Activated T-helper 1 cell treated with anti-CD3 and anti-CD28 coated beads, Interleukin-12 subunit alpha, Interleukin-12 subunit beta, Interleukin-2, Interleukin-4 antibody, amounts not matched to agents 30 ng/mL and 10 ng/mL and 1 ng/mL, durations not matched to agents 14 hours and 24 hours and 36 hours (primary cell): ENCODE measurements around the gene DYSF. TPM values are rescaled to one million over a fixed set of nuclear protein-coding genes. Genes with fewer than 3 reads are reported as not detected.
"Not testable (repeated sequence)": the region's sequence is repeated elsewhere in the genome, so short reads cannot be mapped to it uniquely, and the experiment has no call there.

ENCODE experiments used
- DNase-seq: peaks from one replicate; pipeline ENCODE4 v3.0.0; 2021; ENCODE audit warnings: low spot score
- H3K27ac Mint-ChIP-seq: one replicate; pipeline ENCODE4 v1.8.0; 2021; ENCODE audit warnings: mild to moderate bottlenecking, mixed read lengths
- H3K27me3 Mint-ChIP-seq: one replicate; pipeline ENCODE4 v1.8.0; 2022; ENCODE audit warnings: mild to moderate bottlenecking, moderate library complexity, mixed read lengths; ENCODE audit not compliant: insufficient read depth
- H3K36me3 Mint-ChIP-seq: one replicate; pipeline ENCODE4 v1.8.0; 2021; ENCODE audit warnings: low read depth, mixed read lengths
- H3K4me1 Mint-ChIP-seq: one replicate; pipeline ENCODE4 v1.8.0; 2021; ENCODE audit warnings: low read depth, mixed read lengths
- H3K4me3 Mint-ChIP-seq: one replicate; pipeline ENCODE4 v1.8.0; 2021; ENCODE audit warnings: mild to moderate bottlenecking, moderate library complexity, mixed read lengths
- H3K9me3 Mint-ChIP-seq: one replicate; pipeline ENCODE4 v1.8.0; 2021; ENCODE audit warnings: mixed read lengths
- intact Hi-C: fragments of 100-400 bp; cut with micrococcal nuclease; formaldehyde crosslinking; loops from one replicate; pipeline ENCODE4 v1.15.1; 2024
- total RNA-seq: library from RNA; stranded (reverse); gene quantifications from 2 replicates; pipeline ENCODE4 v1.2.3, GENCODE V29; 2022

The DYSF gene
- total RNA-seq, 1 donor from 2014 or later, result not detected

DNA sequence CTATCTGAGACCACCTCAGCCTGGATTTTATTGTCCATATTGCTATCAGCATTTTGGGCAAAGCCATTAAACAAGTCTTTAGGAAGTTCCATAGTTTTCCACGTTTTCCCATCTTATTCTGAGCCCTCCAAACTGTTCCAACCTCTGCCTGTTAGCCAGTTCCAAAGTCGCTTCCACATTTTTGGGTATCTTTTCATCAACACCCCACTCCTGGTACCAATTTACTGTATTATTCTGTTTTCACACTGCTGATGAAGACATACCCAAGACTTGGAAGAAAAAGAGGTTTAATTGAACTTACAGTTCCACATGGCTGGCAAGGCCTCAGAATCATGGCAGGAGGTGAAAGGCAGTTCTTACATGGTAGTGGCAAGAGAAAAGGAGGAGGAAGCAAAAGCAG is 204.9 kb downstream of the DYSF start:
- DNase-seq, H3K27me3 Mint-ChIP-seq, H3K27ac Mint-ChIP-seq, H3K4me1 Mint-ChIP-seq, H3K36me3 Mint-ChIP-seq, H3K4me3 Mint-ChIP-seq, intact Hi-C loops: not testable (repeated sequence)
- peaks cover 17% of the 10 kb centered on the region for H3K9me3 Mint-ChIP-seq

DNA sequence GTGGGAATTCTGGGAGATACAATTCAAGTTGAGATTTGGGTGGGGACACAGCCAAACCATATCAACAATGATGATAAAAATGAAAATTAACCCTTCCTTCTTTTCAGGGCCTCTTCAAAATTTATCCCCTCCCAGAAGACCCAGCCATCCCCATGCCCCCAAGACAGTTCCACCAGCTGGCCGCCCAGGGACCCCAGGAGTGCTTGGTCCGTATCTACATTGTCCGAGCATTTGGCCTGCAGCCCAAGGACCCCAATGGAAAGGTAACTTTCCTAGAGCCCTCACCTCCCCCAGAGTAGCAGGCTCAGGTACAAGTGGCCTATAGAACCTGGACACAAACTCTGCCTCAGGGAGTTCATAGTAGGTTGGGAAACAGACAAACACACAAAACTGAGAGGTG is 205.4 kb downstream of the DYSF start:
- no peaks in the 10 kb centered on the region for H3K27me3 Mint-ChIP-seq
- no peaks in the 10 kb centered on the region for H3K4me1 Mint-ChIP-seq
- H3K9me3 Mint-ChIP-seq, result peaks cover 17% of the 10 kb centered on the region

DNA sequence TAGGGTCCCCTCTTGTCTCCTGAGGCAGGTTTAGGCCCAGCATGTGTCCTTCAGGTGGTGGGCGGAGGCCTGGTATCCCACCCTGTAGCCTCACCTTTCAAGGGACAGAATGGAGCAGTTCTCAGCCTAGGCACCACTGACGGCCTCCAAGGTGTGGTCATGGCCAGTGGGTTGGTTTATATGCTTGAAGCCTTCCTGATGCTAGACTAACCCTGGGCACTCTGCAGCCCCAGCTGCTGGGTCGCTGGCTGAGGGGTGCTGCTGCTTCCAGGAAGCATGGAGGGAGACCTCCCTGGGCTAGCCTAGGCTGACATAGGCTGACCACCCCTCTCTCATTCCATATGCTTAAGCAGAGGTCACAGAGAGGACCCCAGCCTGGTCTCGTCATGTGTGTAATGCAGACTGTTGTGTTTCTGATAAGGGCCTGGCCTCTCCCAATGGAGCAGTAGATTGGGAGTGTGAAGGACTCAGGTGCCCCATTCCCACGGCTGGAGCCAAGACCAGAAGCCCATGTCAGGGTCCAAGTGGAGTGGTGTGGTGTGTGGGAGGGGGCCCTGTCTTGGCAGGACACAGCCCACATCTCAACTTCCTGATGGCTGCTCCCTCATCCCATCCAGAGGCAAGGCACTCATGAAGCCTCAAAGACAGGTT is 206.6 kb downstream of the DYSF start:
- DNase-seq, result no peak
- Mint-ChIP-seq H3K36me3 (peaks cover 2% of the 10 kb centered on the region), H3K4me1 (no peaks in the 10 kb centered on the region), H3K9me3 (peaks cover 17% of the 10 kb centered on the region), H3K27me3 (no peaks in the 10 kb centered on the region), H3K4me3 (no peak overlapping the region), H3K27ac (no peak overlapping the region)
- intact Hi-C loops, result no loop called here

More for the DNA sequence above, 205.4 kb downstream of the DYSF start:
- Mint-ChIP-seq H3K4me3 (no peak overlapping the region), H3K36me3 (peaks cover 2% of the 10 kb centered on the region), H3K27ac (no peak overlapping the region)
- intact Hi-C loops, result no loop called here
- DNase-seq, result no peak

DNA sequence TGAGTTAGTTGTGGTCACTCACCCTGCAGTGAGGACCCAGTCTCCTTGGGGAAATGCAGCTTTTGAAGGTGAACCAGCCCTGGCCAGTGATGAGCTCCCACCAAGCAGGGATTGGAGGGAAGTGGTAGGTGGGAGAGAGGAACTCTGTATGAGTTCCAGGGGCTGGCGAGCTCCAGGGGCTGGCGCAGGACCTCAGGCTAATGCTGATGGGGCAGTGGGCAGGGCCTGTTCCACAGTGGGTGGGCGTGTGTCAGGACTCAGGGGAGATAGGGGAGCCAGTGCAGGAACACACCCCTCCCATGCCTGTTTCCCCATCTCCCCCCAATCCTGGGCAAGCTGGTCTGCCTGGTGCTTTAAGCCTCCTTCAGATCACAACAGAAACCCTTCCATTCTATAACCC is 208.4 kb downstream of the DYSF start:
- no peak for DNase-seq
- Mint-ChIP-seq H3K4me1 (no peaks in the 10 kb centered on the region), H3K36me3 (peaks cover 2% of the 10 kb centered on the region), H3K27ac (no peak overlapping the region), H3K27me3 (peaks cover under 1% of the 10 kb centered on the region), H3K9me3 (peaks cover 14% of the 10 kb centered on the region), H3K4me3 (no peak overlapping the region)
- intact Hi-C loops, result no loop called here

DNA sequence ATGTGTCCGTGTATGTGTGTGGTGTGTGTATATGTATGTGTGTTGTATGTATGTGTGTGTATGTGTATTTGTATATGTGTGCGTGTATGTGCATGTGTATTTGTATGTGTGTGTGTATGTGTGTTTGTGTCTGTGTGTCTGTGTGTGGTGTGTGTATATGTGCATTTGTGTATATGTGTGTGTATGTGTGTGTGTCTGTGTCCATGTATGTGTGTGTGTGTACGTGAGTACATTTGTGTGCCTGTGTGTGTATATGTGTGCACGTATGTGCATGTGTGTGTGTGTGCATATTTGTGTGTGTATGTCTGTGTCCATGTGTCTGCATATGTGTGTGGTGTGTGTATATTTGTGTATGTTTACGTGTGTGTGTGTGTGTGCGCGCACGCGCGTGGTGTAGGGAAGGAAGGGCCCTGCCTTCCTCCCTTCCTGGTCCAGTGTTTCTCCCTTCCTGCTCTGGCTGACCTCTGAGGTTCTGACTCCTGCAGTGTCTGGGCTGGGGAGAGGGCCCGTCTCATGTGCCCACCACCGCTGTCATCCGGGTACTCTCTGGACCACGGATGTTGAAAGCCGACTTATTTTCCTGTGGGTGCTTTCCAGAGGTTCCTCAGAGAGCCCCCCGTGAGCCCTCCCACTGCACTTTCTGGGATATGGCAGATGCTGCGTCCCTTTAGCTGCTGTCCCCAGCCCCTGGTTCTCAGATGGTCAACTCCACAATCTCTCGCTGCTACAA is 209.5 kb downstream of the DYSF start:
- H3K9me3 Mint-ChIP-seq, result peaks cover 14% of the 10 kb centered on the region
- no peak overlapping the region for H3K4me3 Mint-ChIP-seq
- DNase-seq, result no peak
- H3K27ac Mint-ChIP-seq, result no peak overlapping the region
- peaks cover 2% of the 10 kb centered on the region for H3K36me3 Mint-ChIP-seq
- H3K4me1 Mint-ChIP-seq, result peaks cover 3% of the 10 kb centered on the region
- peaks cover 2% of the 10 kb centered on the region for H3K27me3 Mint-ChIP-seq
- intact Hi-C loops, result no loop called here

DNA sequence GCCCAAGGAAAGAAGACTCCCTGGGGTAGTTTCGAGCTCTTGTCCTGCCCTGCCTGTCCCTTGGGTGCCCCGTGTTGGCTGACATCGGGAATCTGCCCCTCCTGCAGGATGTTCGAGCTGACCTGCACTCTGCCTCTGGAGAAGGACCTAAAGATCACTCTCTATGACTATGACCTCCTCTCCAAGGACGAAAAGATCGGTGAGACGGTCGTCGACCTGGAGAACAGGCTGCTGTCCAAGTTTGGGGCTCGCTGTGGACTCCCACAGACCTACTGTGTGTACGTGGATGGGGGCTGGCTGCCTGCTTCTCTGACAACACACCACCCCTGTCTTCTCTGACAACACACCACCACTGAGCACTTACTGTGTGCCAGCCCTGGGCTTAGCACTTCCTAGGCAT is 210.8 kb downstream of the DYSF start:
- Mint-ChIP-seq H3K4me3 (no peak overlapping the region), H3K4me1 (peaks cover 4% of the 10 kb centered on the region), H3K36me3 (no peaks in the 10 kb centered on the region)

DNA sequence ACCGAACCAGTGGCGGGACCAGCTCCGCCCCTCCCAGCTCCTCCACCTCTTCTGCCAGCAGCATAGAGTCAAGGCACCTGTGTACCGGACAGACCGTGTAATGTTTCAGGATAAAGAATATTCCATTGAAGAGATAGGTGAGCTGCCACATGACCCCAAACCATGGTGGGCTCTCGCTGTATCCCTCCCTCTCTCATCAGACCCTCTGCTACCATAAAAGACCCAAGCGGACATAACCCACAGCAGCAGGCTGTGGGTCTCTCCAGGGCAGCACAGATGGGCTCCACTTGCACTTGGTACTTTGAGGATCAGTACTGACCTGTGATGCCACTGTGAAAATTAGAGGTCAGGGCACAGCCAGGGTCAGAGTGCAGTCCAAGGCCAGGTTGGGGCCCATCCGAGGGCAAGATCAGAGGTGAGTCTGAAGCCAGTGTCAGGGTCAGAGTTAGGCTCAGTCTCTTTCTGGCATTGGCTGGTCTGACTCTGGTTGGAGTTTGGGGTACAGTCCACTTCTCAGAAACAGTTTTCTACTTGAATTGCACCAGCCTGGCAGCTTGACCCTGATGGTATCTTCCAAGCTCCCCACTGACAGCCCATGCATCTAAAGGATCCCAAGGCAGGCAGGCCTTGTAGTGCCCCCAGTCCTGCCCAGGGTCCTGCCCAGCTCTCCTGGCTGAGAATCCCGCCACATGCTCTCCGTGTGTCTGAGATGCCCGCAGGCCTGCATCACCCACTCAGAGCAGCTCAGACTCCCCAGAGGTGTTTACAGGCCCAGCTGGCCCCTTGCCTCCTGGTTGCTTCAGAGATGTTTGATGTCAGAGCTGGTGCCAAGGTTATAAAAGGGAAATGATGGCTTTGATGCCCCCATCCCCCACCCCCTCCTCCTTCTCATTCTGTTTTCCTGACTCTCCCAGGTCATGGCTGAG is 212.1 kb downstream of the DYSF start:
- Mint-ChIP-seq H3K27me3 (peaks cover 2% of the 10 kb centered on the region), H3K4me1 (peaks cover 4% of the 10 kb centered on the region), H3K9me3 (no peaks in the 10 kb centered on the region), H3K4me3 (no peak overlapping the region), H3K27ac (no peak overlapping the region), H3K36me3 (no peaks in the 10 kb centered on the region)
- intact Hi-C loops, result no loop called here
- no peak for DNase-seq

More for the DNA sequence above, 210.8 kb downstream of the DYSF start:
- H3K27me3 Mint-ChIP-seq, result peaks cover 2% of the 10 kb centered on the region
- no peak for DNase-seq
- no peak overlapping the region for H3K27ac Mint-ChIP-seq
- H3K9me3 Mint-ChIP-seq, result peaks cover 2% of the 10 kb centered on the region
- intact Hi-C loops, result no loop called here

DNA sequence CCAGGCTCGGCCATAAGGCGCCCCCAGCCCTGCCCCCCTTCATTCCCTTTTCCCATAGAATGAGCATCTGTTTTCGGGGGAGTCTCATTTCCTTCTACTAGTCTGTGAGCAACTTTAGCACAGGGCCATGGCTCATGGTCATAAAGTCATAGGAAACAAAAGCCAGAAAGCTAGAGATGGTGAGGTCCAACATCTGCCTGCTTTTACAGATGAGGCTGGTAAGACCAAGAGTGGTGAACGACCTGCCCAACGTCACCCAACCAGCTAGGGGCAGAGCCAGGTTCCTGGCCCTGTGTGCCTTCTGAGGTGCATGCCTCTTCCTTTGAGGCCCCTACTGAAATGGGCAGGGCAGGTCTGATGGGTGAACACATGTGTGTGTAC is 212.7 kb downstream of the DYSF start:
- DNase-seq, result no peak
- no peaks in the 10 kb centered on the region for H3K36me3 Mint-ChIP-seq
- no peaks in the 10 kb centered on the region for H3K9me3 Mint-ChIP-seq
- H3K27me3 Mint-ChIP-seq, result peaks cover 2% of the 10 kb centered on the region
- peaks cover 4% of the 10 kb centered on the region for H3K4me1 Mint-ChIP-seq
- no peak overlapping the region for H3K27ac Mint-ChIP-seq
- intact Hi-C loops, result no loop called here
- H3K4me3 Mint-ChIP-seq, result no peak overlapping the region

DNA sequence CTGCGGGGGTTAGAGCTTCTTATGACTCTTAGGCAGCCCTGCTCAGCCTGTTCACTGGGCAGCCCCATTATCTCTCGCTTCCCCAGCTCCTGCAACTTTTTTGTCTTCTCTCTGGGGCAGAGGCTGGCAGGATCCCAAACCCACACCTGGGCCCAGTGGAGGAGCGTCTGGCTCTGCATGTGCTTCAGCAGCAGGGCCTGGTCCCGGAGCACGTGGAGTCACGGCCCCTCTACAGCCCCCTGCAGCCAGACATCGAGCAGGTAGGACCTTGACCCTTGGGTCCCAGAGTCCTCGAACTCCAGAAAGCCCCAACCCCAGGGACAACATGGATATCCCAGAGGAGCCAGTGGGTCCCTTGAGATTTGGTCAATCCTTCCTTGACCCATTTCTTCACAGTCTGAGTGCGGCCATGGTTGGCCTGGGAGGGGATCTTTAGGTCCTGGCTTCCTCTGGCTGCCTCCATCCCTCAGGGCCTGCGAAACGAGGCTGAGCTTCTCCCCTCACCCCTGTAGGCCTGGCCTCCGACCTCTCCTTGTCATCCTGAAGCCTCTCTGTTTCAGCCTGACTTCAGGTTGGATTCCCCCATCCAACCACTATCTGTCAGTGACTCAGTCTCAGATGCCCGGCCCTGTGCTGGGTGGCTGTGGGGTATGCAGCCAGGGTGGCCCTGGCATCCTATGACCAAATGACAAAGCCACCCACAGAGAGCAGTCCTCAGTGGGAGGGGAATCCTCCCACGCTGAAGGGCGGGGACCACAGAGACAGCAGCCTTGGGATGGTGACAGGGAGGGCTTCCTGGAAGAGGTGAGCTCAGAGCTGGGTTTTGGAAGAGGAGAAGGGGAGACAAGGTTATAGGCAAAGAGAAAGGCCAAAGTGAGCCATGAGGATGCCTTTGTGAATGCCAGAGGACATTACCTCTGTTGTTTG is 214.2 kb downstream of the DYSF start:
- intact Hi-C loops, result no loop called here
- no peaks in the 10 kb centered on the region for H3K36me3 Mint-ChIP-seq

DNA sequence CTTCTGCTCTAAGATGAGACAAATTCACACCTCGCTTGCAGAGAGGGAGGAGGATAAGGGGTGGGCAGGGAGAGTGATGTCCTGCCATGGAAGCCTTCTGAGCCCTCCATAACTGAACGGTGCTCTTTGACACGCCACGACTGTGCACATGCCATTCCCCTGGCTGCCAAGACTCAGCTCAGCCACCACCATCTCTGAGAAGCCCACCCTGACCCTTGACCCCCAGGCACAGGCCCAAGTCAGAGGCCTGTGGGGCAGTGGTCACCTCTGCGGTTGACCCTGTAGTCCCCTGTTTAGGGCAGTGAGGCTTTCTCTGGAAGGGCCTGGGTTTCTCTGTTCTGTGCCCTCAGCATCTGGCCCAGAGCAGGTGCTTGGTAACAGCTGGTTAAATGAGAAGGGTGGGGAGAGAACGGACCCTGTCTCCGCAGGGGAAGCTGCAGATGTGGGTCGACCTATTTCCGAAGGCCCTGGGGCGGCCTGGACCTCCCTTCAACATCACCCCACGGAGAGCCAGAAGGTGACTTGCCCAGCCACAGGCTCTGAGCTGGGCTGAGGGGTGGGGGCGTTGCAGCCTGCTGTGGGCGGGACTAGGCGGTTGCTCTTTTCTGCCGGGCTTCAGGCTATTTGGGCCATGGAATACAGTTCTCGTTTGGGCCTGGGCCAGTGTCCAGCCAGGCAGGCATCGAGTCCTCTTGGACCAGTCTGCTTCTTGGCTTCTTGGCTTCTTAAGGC is 215.1 kb downstream of the DYSF start:
- H3K36me3 Mint-ChIP-seq, result no peaks in the 10 kb centered on the region
- H3K9me3 Mint-ChIP-seq, result no peaks in the 10 kb centered on the region
- no peak overlapping the region for H3K4me3 Mint-ChIP-seq
- DNase-seq, result no peak
- no peak overlapping the region for H3K27ac Mint-ChIP-seq
- peaks cover 2% of the 10 kb centered on the region for H3K27me3 Mint-ChIP-seq
- H3K4me1 Mint-ChIP-seq, result peaks cover 4% of the 10 kb centered on the region
- intact Hi-C loops, result no loop called here

More for the DNA sequence above, 214.2 kb downstream of the DYSF start:
- Mint-ChIP-seq H3K9me3 (no peaks in the 10 kb centered on the region), H3K27ac (no peak overlapping the region), H3K4me1 (peaks cover 4% of the 10 kb centered on the region), H3K27me3 (peaks cover 2% of the 10 kb centered on the region), H3K4me3 (no peak overlapping the region)
- DNase-seq, result no peak

DNA sequence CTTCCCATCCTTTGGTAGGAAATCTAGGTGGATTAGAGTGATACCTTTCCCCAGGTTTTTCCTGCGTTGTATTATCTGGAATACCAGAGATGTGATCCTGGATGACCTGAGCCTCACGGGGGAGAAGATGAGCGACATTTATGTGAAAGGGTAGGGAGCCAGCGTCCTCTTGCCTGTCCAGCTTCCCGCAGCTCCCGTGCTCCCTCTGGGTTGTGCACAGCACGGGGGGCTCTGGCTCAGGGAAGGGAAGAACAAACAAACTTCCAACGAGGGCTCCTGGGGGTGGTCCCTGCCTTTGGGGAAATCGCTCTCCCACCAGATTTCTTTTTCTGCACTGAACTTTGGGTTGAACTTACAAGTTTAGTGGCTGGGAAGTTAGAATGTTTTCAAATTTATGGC is 215.7 kb downstream of the DYSF start:
- Mint-ChIP-seq H3K4me1 (peaks cover 4% of the 10 kb centered on the region), H3K9me3 (no peaks in the 10 kb centered on the region), H3K27ac (no peak overlapping the region), H3K36me3 (no peaks in the 10 kb centered on the region), H3K27me3 (peaks cover 2% of the 10 kb centered on the region), H3K4me3 (no peak overlapping the region)
- no peak for DNase-seq
- intact Hi-C loops, result no loop called here
